ENCODE results near the gene DGKI. TPM values are rescaled to one million over a fixed set of nuclear protein-coding genes. Genes with fewer than 3 reads are reported as not detected.
A peak's percentile ranks its signal among the peaks of the same experiment; 100 is the strongest.

Gene DGKI
- total RNA-seq, 6 experiments from 2014 or later: 1.2 to 2.2 (median 1.6) TPM

GRCh38 chr7:137501562-137501961, 345.2 kb downstream of the DGKI start:
- no peaks in the 10 kb centered on the region; the same call in 1 of the 2 replicates for H3K4me1 Mint-ChIP-seq (ENCODE audit: low read depth)
- H3K36me3 Mint-ChIP-seq (ENCODE audit: low read depth): peaks cover 6% of the 10 kb centered on the region; the same call in 1 of the 2 replicates
- H3K27ac Mint-ChIP-seq: no peak overlapping the region
- no peak overlapping the region for H3K4me3 Mint-ChIP-seq
- no peak for TF ChIP-seq CTCF (IDR thresholded peaks at IDR 0.05)
- no peak for DNase-seq
- no peaks in the 10 kb centered on the region for H3K9me3 Mint-ChIP-seq
- no peaks in the 10 kb centered on the region; the same call in 1 of the 2 replicates for H3K27me3 Mint-ChIP-seq (ENCODE audit: insufficient read depth)

- Mint-ChIP-seq H3K4me1 (ENCODE audit: low read depth) (peaks cover 12% of the 10 kb centered on the region), H3K27ac (no peak overlapping the region), H3K9me3 (peaks cover 14% of the 10 kb centered on the region), H3K36me3 (ENCODE audit: low read depth) (peaks cover 22% of the 10 kb centered on the region), H3K27me3 (ENCODE audit: insufficient read depth) (no peaks in the 10 kb centered on the region), H3K4me3 (no peak overlapping the region)
- no peak for DNase-seq
- TF ChIP-seq CTCF (IDR thresholded peaks at IDR 0.05): no peak
Observed at GRCh38 chr7:137492889-137493288, 353.9 kb downstream of the DGKI start.

GRCh38 chr7:137489880-137490279, 356.9 kb downstream of the DGKI start:
- Mint-ChIP-seq H3K27me3 (ENCODE audit: insufficient read depth) (no peaks in the 10 kb centered on the region), H3K27ac (no peak overlapping the region), H3K36me3 (ENCODE audit: low read depth) (peaks cover 18% of the 10 kb centered on the region), H3K4me3 (no peak overlapping the region), H3K9me3 (peaks cover 11% of the 10 kb centered on the region), H3K4me1 (ENCODE audit: low read depth) (peaks cover 9% of the 10 kb centered on the region)
- no peak for TF ChIP-seq CTCF (IDR thresholded peaks at IDR 0.05)
- no peak for DNase-seq

GRCh38 chr7:137488038-137488437, 358.7 kb downstream of the DGKI start:
- H3K4me3 Mint-ChIP-seq: no peak overlapping the region
- no peak overlapping the region for H3K27ac Mint-ChIP-seq
- H3K4me1 Mint-ChIP-seq (ENCODE audit: low read depth): peaks cover 11% of the 10 kb centered on the region
- 0 out of 2 replicates have a peak, but pooled peaks cover under 1% of the 10 kb centered on the region for H3K36me3 Mint-ChIP-seq (ENCODE audit: low read depth)
- no peaks in the 10 kb centered on the region for H3K9me3 Mint-ChIP-seq
- DNase-seq: no peak
- TF ChIP-seq CTCF (IDR thresholded peaks at IDR 0.05): peak; percentile 63
- no peaks in the 10 kb centered on the region for H3K27me3 Mint-ChIP-seq (ENCODE audit: insufficient read depth)

GRCh38 chr7:137485818-137486217, 361.0 kb downstream of the DGKI start:
- Mint-ChIP-seq H3K27me3 (ENCODE audit: insufficient read depth) (peaks cover 2% of the 10 kb centered on the region; the same call in 1 of the 2 replicates), H3K9me3 (no peaks in the 10 kb centered on the region), H3K4me3 (no peak overlapping the region), H3K36me3 (ENCODE audit: low read depth) (no peaks in the 10 kb centered on the region), H3K4me1 (ENCODE audit: low read depth) (peaks cover 11% of the 10 kb centered on the region), H3K27ac (no peak overlapping the region)
- no peak for DNase-seq
- no peak for TF ChIP-seq CTCF (IDR thresholded peaks at IDR 0.05)

GRCh38 chr7:137484326-137484725, 362.4 kb downstream of the DGKI start:
- Mint-ChIP-seq H3K4me1 (ENCODE audit: low read depth) (peaks cover 10% of the 10 kb centered on the region), H3K9me3 (no peaks in the 10 kb centered on the region), H3K36me3 (ENCODE audit: low read depth) (no peaks in the 10 kb centered on the region), H3K4me3 (no peak overlapping the region), H3K27me3 (ENCODE audit: insufficient read depth) (peaks cover 3% of the 10 kb centered on the region; the same call in 1 of the 2 replicates), H3K27ac (no peak overlapping the region)
- DNase-seq: no peak
- TF ChIP-seq CTCF (IDR thresholded peaks at IDR 0.05): no peak

Data from HFFc6 (cell line).